Endothelial cell of umbilical vein (primary cell): ENCODE measurements around the gene ATXN7L1. TPM values are rescaled to one million over a fixed set of nuclear protein-coding genes. Genes with fewer than 3 reads are reported as not detected.

Experiments
- BruUV-seq: library from RNA; stranded (reverse); fragments of 400-500 nt; replicated peaks from 2 replicates; lab custom pipeline; 2021; lab: Mats Ljungman, UMichigan
- CTCF ChIA-PET: fragments of 300-600, 350-600 bp; sonication (Branson Sonifier 250); formaldehyde crosslinking; loops from one replicate; lab custom pipeline; 2021; ENCODE audit warnings: antibody characterized with exemption, inconsistent platforms; lab: Charles Lee
- POLR2A ChIA-PET: fragments of 300-600, 350-600 bp; sonication (Branson Sonifier 250); formaldehyde crosslinking; loops from one replicate; lab custom pipeline; 2021; ENCODE audit warnings: antibody characterized with exemption, inconsistent platforms; lab: Charles Lee
- DNase-seq: peaks from one replicate; pipeline ENCODE4 v3.0.0-alpha.2; 2011; ENCODE audit warnings: low read depth, low spot score
- FAIRE-seq: peaks from 2 replicates; lab custom pipeline; 2011; peaks lifted over from hg19 to GRCh38; lab: Jason Lieb, UNC
- H2AFZ ChIP-seq: 2 replicates; pipeline ENCODE4 v1.6.0; 2012; ENCODE audit warnings: low read depth, low read length, control low read depth, inconsistent platforms
- H3K27ac ChIP-seq: 2 replicates; pipeline ENCODE4 v1.5.1; 2011; ENCODE audit warnings: low read depth, mild to moderate bottlenecking, control low read depth, low read length, moderate library complexity; ENCODE audit not compliant: insufficient read depth
- H3K27me3 ChIP-seq, 2 experiments: 2 replicates each; pipeline versions ENCODE4 v1.6.0 to v1.6.1; 2011; ENCODE audit warnings: low read length in 2 of 2, mixed read lengths in 1 of 2; ENCODE audit not compliant: control insufficient read depth in 2 of 2, insufficient read depth in 2 of 2
- H3K36me3 ChIP-seq, 2 experiments: 2 replicates in 1 of 2; 3 replicates in 1 of 2; pipeline ENCODE4 v1.5.1; 2011; ENCODE audit warnings: low read length in 2 of 2, mild to moderate bottlenecking in 1 of 2, moderate library complexity in 1 of 2; ENCODE audit not compliant: control insufficient read depth in 2 of 2, insufficient read depth in 2 of 2; ENCODE audit errors: extremely low read depth in 1 of 2
- H3K4me1 ChIP-seq: 3 replicates; pipeline ENCODE4 v1.5.1; 2011; ENCODE audit warnings: mild to moderate bottlenecking, low read length; ENCODE audit not compliant: control insufficient read depth, insufficient read depth; ENCODE audit errors: extremely low read depth
- H3K4me2 ChIP-seq: 2 replicates; pipeline ENCODE4 v1.6.1; 2011; ENCODE audit warnings: low read length, control low read depth, mixed read lengths; ENCODE audit not compliant: insufficient read depth
- H3K4me3 ChIP-seq, 3 experiments: fragments of 200-600 bp in 1 of 3; sonication (generic), shearing (Covaris generic) in 1 of 3; replicated peaks in 1 of 3; 2 replicates each; pipeline ENCODE4 v1.5.1; 2011 to 2016; ENCODE audit warnings: control low read depth in 3 of 3, low read length in 3 of 3, mild to moderate bottlenecking in 2 of 3, inconsistent platforms in 1 of 3, low read depth in 1 of 3, moderate library complexity in 1 of 3; ENCODE audit not compliant: insufficient read depth in 1 of 3
- H3K79me2 ChIP-seq: 2 replicates; pipeline ENCODE4 v1.6.0; 2012; ENCODE audit warnings: low read length, inconsistent platforms; ENCODE audit not compliant: control insufficient read depth, insufficient read depth
- H3K9ac ChIP-seq: replicated peaks from 2 replicates; pipeline ENCODE3; 2011; ENCODE audit warnings: low read length, control low read depth; ENCODE audit not compliant: insufficient read depth; ENCODE audit errors: extremely low read depth
- H3K9me1 ChIP-seq: replicated peaks from 3 replicates; pipeline ENCODE4 v1.6.0; 2011; ENCODE audit warnings: mild to moderate bottlenecking, low read length; ENCODE audit not compliant: control insufficient read depth, insufficient read depth; ENCODE audit errors: extremely low read depth
- H3K9me3 ChIP-seq: replicated peaks from 2 replicates; pipeline ENCODE4 v1.5.1; 2012; ENCODE audit warnings: low read length, inconsistent platforms; ENCODE audit not compliant: control insufficient read depth, insufficient read depth
- H4K20me1 ChIP-seq: replicated peaks from 2 replicates; pipeline ENCODE3; 2011; ENCODE audit warnings: mild to moderate bottlenecking, low read length; ENCODE audit not compliant: control insufficient read depth, insufficient read depth; ENCODE audit errors: extremely low read depth
- EZH2 ChIP-seq: IDR thresholded peaks from 2 replicates; pipeline ENCODE4 v1.6.1; 2012; ENCODE audit warnings: borderline replicate concordance, low read depth, mild to moderate bottlenecking, moderate library complexity, low read length, inconsistent platforms; ENCODE audit not compliant: severe bottlenecking
- FOS ChIP-seq: IDR thresholded peaks from 2 replicates; pipeline ENCODE4 v1.6.1; 2011; ENCODE audit warnings: mild to moderate bottlenecking, low read length, moderate library complexity, borderline replicate concordance; ENCODE audit not compliant: insufficient read depth
- JUN ChIP-seq: IDR thresholded peaks from 2 replicates; pipeline ENCODE4 v1.6.1; 2011; ENCODE audit warnings: borderline replicate concordance, low read depth; ENCODE audit not compliant: insufficient read length, insufficient read depth
- MYC ChIP-seq: IDR thresholded peaks from one replicate; pipeline ENCODE4 v1.6.1; 2011; ENCODE audit warnings: mild to moderate bottlenecking, low read depth, low read length
- POLR2A ChIP-seq: IDR thresholded peaks from 2 replicates; pipeline ENCODE4 v1.6.1; 2012; ENCODE audit warnings: low read depth, mild to moderate bottlenecking, control low read depth, low read length
- POLR2AphosphoS5 ChIP-seq: IDR thresholded peaks from 2 replicates; pipeline ENCODE4 v1.6.1; 2012; ENCODE audit warnings: low read depth, mild to moderate bottlenecking, control low read depth, low read length, moderate library complexity; ENCODE audit not compliant: insufficient read depth
- dilution Hi-C: fragments of 300-500 bp; cut with MboI; formaldehyde crosslinking; loops from one replicate; pipeline ENCODE4 v1.15.0; 2019; ENCODE audit warnings: low sequenced_read_pairs; ENCODE audit not compliant: extremely low pct_ligation_motif_present
- intact Hi-C: fragments of 100-400 bp; cut with micrococcal nuclease; formaldehyde crosslinking; loops from one replicate; pipeline ENCODE4 v1.10.0; 2022
- polyA plus RNA-seq, 4 experiments: library from polyadenylated mRNA; depleted of rRNA in 3 of 4; stranded (reverse) in 3 of 4; unstranded in 1 of 4; fragments of >200 nt; gene quantifications; 2 replicates each; pipeline versions ENCODE4 v1.2.1 to v1.2.3, GENCODE V29; 2011 to 2012; ENCODE audit warnings: missing spikeins in 1 of 4
- total RNA-seq: library from RNA; stranded (reverse); gene quantifications from 2 replicates; pipeline ENCODE4 v1.2.3, GENCODE V29; 2021
- TF ChIP-seq, protein P1 (sequence below), 2 donors: IDR thresholded peaks; 1 replicate in 1 of 2; 2 replicates in 1 of 2; pipeline ENCODE4 v1.5.1; 2011; ENCODE audit warnings: low read length in 2 of 2, mild to moderate bottlenecking in 2 of 2, moderate library complexity in 2 of 2, control low read depth in 1 of 2, inconsistent platforms in 1 of 2, low read depth in 1 of 2; ENCODE audit not compliant: insufficient read depth in 1 of 2; ENCODE audit errors: extremely low read depth in 1 of 2

The ATXN7L1 gene
- total and polyA plus RNA-seq, 2 donors (not counting 3 experiments of a cell fraction or from before 2014, with no cell fraction given), result 4.6 to 15.6 TPM

DNA sequence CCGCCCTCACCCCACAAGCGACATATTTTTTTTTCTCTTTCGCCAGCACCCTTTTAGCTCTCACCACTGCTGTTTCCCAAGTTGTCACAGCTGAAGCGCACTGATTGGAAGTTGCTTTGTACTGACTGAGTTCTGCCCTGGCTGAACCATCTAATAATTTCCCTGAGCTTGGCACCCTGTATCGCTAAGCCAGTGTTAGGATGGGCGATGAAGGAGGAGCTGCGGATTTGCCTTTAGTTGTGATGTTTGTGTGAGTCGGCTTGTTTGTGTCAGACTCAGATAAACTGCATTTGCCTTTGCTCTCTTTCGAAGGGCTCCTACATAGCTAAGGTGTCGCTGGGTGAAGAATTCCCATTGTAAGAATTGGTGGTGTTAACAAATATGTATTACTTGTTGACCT lies 1.3 kb upstream of the ATXN7L1 start:
- DNase-seq (no peak), FAIRE-seq (no peak)
- H3K4me1 ChIP-seq, result peaks cover 9% of the 10 kb centered on the region
- POLR2A ChIA-PET, result no interaction called here
- H3K9me3 ChIP-seq, result no peaks in the 10 kb centered on the region
- CTCF ChIA-PET, result interaction anchor here (0.7 to 3.3 kb wide), 10 partner anchors 11 to 116 kb away, joined by 3 to 35 read pairs (median 4); no protein-coding TSS in a partner anchor
- H3K4me2 ChIP-seq, result peak overlapping the region; percentile 85
- H3K9ac ChIP-seq, result no peak overlapping the region
- no peaks in the 10 kb centered on the region for H4K20me1 ChIP-seq
- H3K9me1 ChIP-seq, result no peaks in the 10 kb centered on the region
- no peaks in the 10 kb centered on the region for H3K27me3 ChIP-seq
- intact Hi-C loops (loop anchor here (10.0 kb wide), 1 partner anchor 223 kb away; no protein-coding TSS in a partner anchor), dilution Hi-C loops (no loop called here)
- no TSS peak for BruUV-seq
- no peaks in the 10 kb centered on the region for H3K36me3 ChIP-seq
- H3K79me2 ChIP-seq, result no peaks in the 10 kb centered on the region
- H3K4me3 ChIP-seq, result peak overlapping the region in 1 of 3 experiments; percentile 71
- H2AFZ ChIP-seq, result no peak overlapping the region
- no peak overlapping the region for H3K27ac ChIP-seq
- TF ChIP-seq, protein P1, sequence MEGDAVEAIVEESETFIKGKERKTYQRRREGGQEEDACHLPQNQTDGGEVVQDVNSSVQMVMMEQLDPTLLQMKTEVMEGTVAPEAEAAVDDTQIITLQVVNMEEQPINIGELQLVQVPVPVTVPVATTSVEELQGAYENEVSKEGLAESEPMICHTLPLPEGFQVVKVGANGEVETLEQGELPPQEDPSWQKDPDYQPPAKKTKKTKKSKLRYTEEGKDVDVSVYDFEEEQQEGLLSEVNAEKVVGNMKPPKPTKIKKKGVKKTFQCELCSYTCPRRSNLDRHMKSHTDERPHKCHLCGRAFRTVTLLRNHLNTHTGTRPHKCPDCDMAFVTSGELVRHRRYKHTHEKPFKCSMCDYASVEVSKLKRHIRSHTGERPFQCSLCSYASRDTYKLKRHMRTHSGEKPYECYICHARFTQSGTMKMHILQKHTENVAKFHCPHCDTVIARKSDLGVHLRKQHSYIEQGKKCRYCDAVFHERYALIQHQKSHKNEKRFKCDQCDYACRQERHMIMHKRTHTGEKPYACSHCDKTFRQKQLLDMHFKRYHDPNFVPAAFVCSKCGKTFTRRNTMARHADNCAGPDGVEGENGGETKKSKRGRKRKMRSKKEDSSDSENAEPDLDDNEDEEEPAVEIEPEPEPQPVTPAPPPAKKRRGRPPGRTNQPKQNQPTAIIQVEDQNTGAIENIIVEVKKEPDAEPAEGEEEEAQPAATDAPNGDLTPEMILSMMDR (IDR thresholded peaks at IDR 0.05; ENCODE audit: extremely low read depth in 1 of 2, insufficient read depth in 1 of 2, low read depth in 1 of 2, low read length in 2 of 2), result no peak
- no peak for TF ChIP-seq JUN
- TF ChIP-seq EZH2, result no peak
- no peak for TF ChIP-seq MYC
- TF ChIP-seq POLR2A, result no peak
- TF ChIP-seq POLR2AphosphoS5, result no peak
- no peak for TF ChIP-seq FOS
